HEK293 (cell line): ENCODE data around the gene PHETA1.

Source experiments
- CTCF ChIA-PET: fragments of 350-600 bp; formaldehyde crosslinking; extraction: SDS; loops from one replicate; lab custom pipeline; 2021; ENCODE audit warnings: antibody characterized with exemption; lab: Yijun Ruan, JAX
- POLR2A ChIA-PET: fragments of 300-600 bp; formaldehyde crosslinking; extraction: SDS; loops from one replicate; lab custom pipeline; 2020; ENCODE audit warnings: antibody characterized with exemption, inconsistent platforms; lab: Yijun Ruan, JAX
- H3K27ac ChIP-seq: fragments of 200-500 bp; sonication (Bioruptor generic); 2 replicates; pipeline ENCODE4 v1.5.1; 2014; ENCODE audit warnings: low read depth, low read length, control low read depth, inconsistent platforms; ENCODE audit errors: extremely low read depth
- H3K36me3 ChIP-seq, 2 experiments: fragments of 200-500 bp in 1 of 2; sonication (Bioruptor generic) in 1 of 2; 1 replicate in 1 of 2; 2 replicates in 1 of 2; pipeline ENCODE4 v1.5.1; 2014 to 2017; ENCODE audit warnings: inconsistent platforms in 2 of 2, low read length in 2 of 2; ENCODE audit not compliant: control insufficient read depth in 2 of 2, insufficient read depth in 1 of 2
- H3K4me1 ChIP-seq: fragments of 200-500 bp; sonication (Bioruptor generic); 2 replicates; pipeline ENCODE4 v1.5.1; 2014; ENCODE audit warnings: mild to moderate bottlenecking, low read length, inconsistent platforms; ENCODE audit not compliant: control insufficient read depth, insufficient read depth
- H3K4me3 ChIP-seq: 2 replicates; pipeline ENCODE4 v1.5.1; 2011; ENCODE audit warnings: low read depth, mild to moderate bottlenecking, control low read depth, low read length, moderate library complexity
- H3K9me3 ChIP-seq: fragments of 200-500 bp; sonication (Bioruptor generic); 2 replicates; pipeline ENCODE4 v1.5.1; 2014; ENCODE audit warnings: low read depth, low read length, inconsistent platforms; ENCODE audit not compliant: control insufficient read depth, insufficient read depth
- GLI4 ChIP-seq: fragments of 450-650 bp; formaldehyde crosslinking; IDR thresholded peaks from 2 replicates; pipeline ENCODE4 v1.5.1; 2016; ENCODE audit warnings: missing biosample characterization, missing genetic modification characterization
- KLF1 ChIP-seq: fragments of 450-650 bp; formaldehyde crosslinking; IDR thresholded peaks from 2 replicates; pipeline ENCODE4 v1.5.1; 2016; ENCODE audit warnings: missing biosample characterization, missing genetic modification characterization
- MYNN ChIP-seq: fragments of 450-650 bp; formaldehyde crosslinking; IDR thresholded peaks from 2 replicates; pipeline ENCODE4 v1.5.1; 2016; ENCODE audit warnings: missing biosample characterization, missing genetic modification characterization, borderline replicate concordance
- MZF1 ChIP-seq: fragments of 450-650 bp; formaldehyde crosslinking; IDR thresholded peaks from 2 replicates; pipeline ENCODE4 v1.5.1; 2017; ENCODE audit warnings: missing biosample characterization, missing genetic modification characterization, borderline replicate concordance
- OSR2 ChIP-seq: fragments of 450-650 bp; formaldehyde crosslinking; IDR thresholded peaks from 2 replicates; pipeline ENCODE4 v1.5.1; 2016; ENCODE audit warnings: missing biosample characterization, missing genetic modification characterization
- PRDM1 ChIP-seq: fragments of 450-650 bp; formaldehyde crosslinking; IDR thresholded peaks from 2 replicates; pipeline ENCODE4; 2016; ENCODE audit warnings: missing biosample characterization, missing genetic modification characterization
- SCRT2 ChIP-seq: fragments of 450-650 bp; formaldehyde crosslinking; IDR thresholded peaks from 2 replicates; pipeline ENCODE4 v1.5.1; 2016; ENCODE audit warnings: missing biosample characterization, missing genetic modification characterization
- SP3 ChIP-seq: fragments of 450-650 bp; formaldehyde crosslinking; IDR thresholded peaks from 2 replicates; pipeline ENCODE4 v1.5.1; 2016; ENCODE audit warnings: missing biosample characterization, missing genetic modification characterization
- SP7 ChIP-seq: fragments of 450-650 bp; formaldehyde crosslinking; IDR thresholded peaks from 2 replicates; pipeline ENCODE4 v1.5.1; 2016; ENCODE audit warnings: missing biosample characterization, missing genetic modification characterization
- ZBTB17 ChIP-seq: fragments of 450-650 bp; formaldehyde crosslinking; IDR thresholded peaks from 2 replicates; pipeline ENCODE4 v1.5.1; 2016; ENCODE audit warnings: missing biosample characterization, missing genetic modification characterization
- ZBTB48 ChIP-seq: fragments of 450-650 bp; formaldehyde crosslinking; IDR thresholded peaks from 2 replicates; pipeline ENCODE4 v1.5.1; 2016; ENCODE audit warnings: missing biosample characterization, missing genetic modification characterization
- ZFP69B ChIP-seq: fragments of 450-650 bp; formaldehyde crosslinking; IDR thresholded peaks from 2 replicates; pipeline ENCODE4 v1.5.1; 2016; ENCODE audit warnings: missing biosample characterization, missing genetic modification characterization
- ZNF133 ChIP-seq: fragments of 450-650 bp; formaldehyde crosslinking; IDR thresholded peaks from 2 replicates; pipeline ENCODE4 v1.5.1; 2016; ENCODE audit warnings: missing biosample characterization, missing genetic modification characterization
- ZNF214 ChIP-seq: fragments of 450-650 bp; formaldehyde crosslinking; IDR thresholded peaks from 2 replicates; pipeline ENCODE4 v1.5.1; 2017; ENCODE audit warnings: missing biosample characterization, mild to moderate bottlenecking, missing genetic modification characterization, borderline replicate concordance
- ZNF248 ChIP-seq: fragments of 450-650 bp; formaldehyde crosslinking; IDR thresholded peaks from 2 replicates; pipeline ENCODE4 v1.5.1; 2017; ENCODE audit warnings: missing biosample characterization, missing genetic modification characterization
- ZNF366 ChIP-seq: fragments of 450-650 bp; formaldehyde crosslinking; conservative IDR thresholded peaks from 2 replicates; pipeline ENCODE4 v1.5.1; 2016; ENCODE audit warnings: missing biosample characterization, missing genetic modification characterization
- ZNF416 ChIP-seq: fragments of 450-650 bp; formaldehyde crosslinking; IDR thresholded peaks from 2 replicates; pipeline ENCODE4 v1.5.1; 2016; ENCODE audit warnings: missing biosample characterization, missing genetic modification characterization
- ZNF654 ChIP-seq: fragments of 450-650 bp; formaldehyde crosslinking; IDR thresholded peaks from 2 replicates; pipeline ENCODE4 v1.5.1; 2016; ENCODE audit warnings: low read depth, missing biosample characterization, missing genetic modification characterization
- ZNF837 ChIP-seq: fragments of 450-650 bp; formaldehyde crosslinking; IDR thresholded peaks from 2 replicates; pipeline ENCODE4 v1.5.1; 2016; ENCODE audit warnings: missing biosample characterization, missing genetic modification characterization
- ZSCAN30 ChIP-seq: fragments of 450-650 bp; IDR thresholded peaks from 2 replicates; pipeline ENCODE4 v1.5.1; 2018; ENCODE audit warnings: missing biosample characterization, mild to moderate bottlenecking, missing genetic modification characterization, moderate library complexity
- TF ChIP-seq, protein P1 (sequence below): fragments of 450-650 bp; formaldehyde crosslinking; IDR thresholded peaks from 2 replicates; pipeline ENCODE4 v1.5.1; 2016; ENCODE audit warnings: missing biosample characterization, missing genetic modification characterization
- TF ChIP-seq, protein P2 (sequence below): fragments of 450-650 bp; formaldehyde crosslinking; IDR thresholded peaks from 2 replicates; pipeline ENCODE4 v1.5.1; 2017; ENCODE audit warnings: missing biosample characterization, missing genetic modification characterization
- TF ChIP-seq, protein P3 (sequence below): fragments of 450-650 bp; formaldehyde crosslinking; IDR thresholded peaks from 2 replicates; pipeline ENCODE4 v1.5.1; 2016; ENCODE audit warnings: missing biosample characterization, missing genetic modification characterization, low read depth
- TF ChIP-seq, protein P4 (sequence below): fragments of 450-650 bp; formaldehyde crosslinking; IDR thresholded peaks from 2 replicates; pipeline ENCODE4 v1.5.1; 2016; ENCODE audit warnings: missing biosample characterization, missing genetic modification characterization, borderline replicate concordance

PHETA1 gene

DNA sequence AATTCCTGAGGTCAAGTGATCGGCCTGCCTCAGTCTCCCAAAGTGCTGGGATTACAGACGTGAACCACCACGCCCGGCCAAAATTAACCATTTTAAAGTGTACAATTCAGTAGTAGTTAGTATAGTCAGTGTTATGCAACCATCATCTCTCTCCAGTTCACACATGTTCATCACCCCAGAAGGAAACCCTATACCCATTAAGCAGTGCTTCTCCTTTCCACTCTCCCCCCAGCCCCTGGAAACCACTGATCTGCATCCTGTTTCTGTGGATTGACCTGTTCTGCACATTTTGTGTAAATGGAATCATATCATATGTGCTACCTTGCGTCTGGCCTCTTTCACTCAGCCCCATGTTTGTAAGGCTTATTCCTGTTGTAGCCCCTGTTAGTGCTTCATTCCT lies 52.2 kb downstream of the PHETA1 start:
- ChIA-PET CTCF (interaction anchor here (0.7 to 1.5 kb wide), 3 partner anchors 13 to 1846 kb away, joined by 3 to 7 read pairs (median 3); no protein-coding TSS in a partner anchor), POLR2A (no interaction called here)
- Histone ChIP-seq H3K9me3 (no peaks in the 10 kb centered on the region), H3K4me1 (no peaks in the 10 kb centered on the region), H3K4me3 (no peak overlapping the region), H3K27ac (no peak overlapping the region), H3K36me3 (no peaks in the 10 kb centered on the region)
- TF ChIP-seq SP3 (no peak), OSR2 (tag by site-specific recombination) (no peak), MYNN (no peak), PRDM1 (tag by site-specific recombination) (no peak), ZNF416 (tag by site-specific recombination) (no peak), KLF1 (tag by site-specific recombination) (no peak), ZNF248 (tag by site-specific recombination) (no peak), GLI4 (tag by site-specific recombination) (no peak), ZFP69B (tag by site-specific recombination) (no peak), ZNF133 (tag by site-specific recombination) (no peak), ZNF654 (tag by site-specific recombination) (no peak), SP7 (tag by site-specific recombination) (no peak), ZNF837 (tag by site-specific recombination) (no peak), ZNF366 (no peak), ZNF214 (tag by site-specific recombination) (no peak), SCRT2 (tag by site-specific recombination) (no peak)
- TF ChIP-seq, protein P1, sequence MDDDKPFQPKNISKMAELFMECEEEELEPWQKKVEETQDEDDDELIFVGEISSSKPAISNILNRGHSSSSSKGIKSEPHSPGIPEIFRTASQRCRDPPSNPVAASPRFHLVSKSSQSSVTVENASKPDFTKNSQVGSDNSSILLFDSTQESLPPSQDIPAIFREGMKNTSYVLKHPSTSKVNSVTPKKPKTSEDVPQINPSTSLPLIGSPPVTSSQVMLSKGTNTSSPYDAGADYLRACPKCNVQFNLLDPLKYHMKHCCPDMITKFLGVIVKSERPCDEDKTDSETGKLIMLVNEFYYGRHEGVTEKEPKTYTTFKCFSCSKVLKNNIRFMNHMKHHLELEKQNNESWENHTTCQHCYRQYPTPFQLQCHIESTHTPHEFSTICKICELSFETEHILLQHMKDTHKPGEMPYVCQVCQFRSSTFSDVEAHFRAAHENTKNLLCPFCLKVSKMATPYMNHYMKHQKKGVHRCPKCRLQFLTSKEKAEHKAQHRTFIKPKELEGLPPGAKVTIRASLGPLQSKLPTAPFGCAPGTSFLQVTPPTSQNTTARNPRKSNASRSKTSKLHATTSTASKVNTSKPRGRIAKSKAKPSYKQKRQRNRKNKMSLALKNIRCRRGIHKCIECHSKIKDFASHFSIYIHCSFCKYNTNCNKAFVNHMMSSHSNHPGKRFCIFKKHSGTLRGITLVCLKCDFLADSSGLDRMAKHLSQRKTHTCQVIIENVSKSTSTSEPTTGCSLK (tag by site-specific recombination): no peak
- TF ChIP-seq, protein P2, sequence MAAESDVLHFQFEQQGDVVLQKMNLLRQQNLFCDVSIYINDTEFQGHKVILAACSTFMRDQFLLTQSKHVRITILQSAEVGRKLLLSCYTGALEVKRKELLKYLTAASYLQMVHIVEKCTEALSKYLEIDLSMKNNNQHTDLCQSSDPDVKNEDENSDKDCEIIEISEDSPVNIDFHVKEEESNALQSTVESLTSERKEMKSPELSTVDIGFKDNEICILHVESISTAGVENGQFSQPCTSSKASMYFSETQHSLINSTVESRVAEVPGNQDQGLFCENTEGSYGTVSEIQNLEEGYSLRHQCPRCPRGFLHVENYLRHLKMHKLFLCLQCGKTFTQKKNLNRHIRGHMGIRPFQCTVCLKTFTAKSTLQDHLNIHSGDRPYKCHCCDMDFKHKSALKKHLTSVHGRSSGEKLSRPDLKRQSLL (tag by site-specific recombination): no peak

DNA sequence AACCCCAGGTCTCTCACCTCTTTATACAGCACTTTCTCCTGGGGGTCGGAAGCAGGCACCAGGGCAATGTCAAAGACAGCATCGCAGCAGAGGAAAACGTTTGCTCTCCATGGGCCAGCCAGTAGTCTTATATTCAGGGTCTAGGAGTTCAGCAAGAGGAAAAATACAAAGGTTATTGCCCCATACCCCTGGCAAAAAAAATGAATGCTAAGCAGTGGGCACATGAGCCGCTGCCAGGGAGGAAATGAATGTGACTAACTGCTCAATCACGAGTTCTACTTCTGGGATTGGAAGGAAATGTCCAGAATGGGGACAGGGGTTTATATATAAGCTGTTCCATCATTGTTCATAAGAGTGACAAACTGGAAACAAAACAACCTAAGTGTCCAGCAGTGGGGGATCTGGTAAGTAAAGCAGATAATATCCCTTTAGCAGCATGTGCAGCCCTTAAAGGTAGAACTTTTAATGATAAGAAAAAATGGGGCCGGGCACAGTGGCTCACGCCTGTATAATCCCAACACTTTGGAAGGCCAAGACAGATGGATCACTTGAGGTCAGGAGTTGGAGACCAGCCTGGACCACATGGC lies 53.8 kb downstream of the PHETA1 start:
- Histone ChIP-seq H3K27ac (no peak overlapping the region), H3K9me3 (no peaks in the 10 kb centered on the region), H3K4me1 (no peaks in the 10 kb centered on the region), H3K36me3 (no peaks in the 10 kb centered on the region), H3K4me3 (no peak overlapping the region)
- TF ChIP-seq MZF1 (tag by site-specific recombination) (peak; percentile 91; the same call in 1 of the 2 replicates), ZNF366 (no peak)
- CTCF ChIA-PET: interaction anchor here (0.6 to 4.5 kb wide), 9 partner anchors 11 to 420 kb away, joined by 3 to 30 read pairs (median 3); no protein-coding TSS in a partner anchor
- POLR2A ChIA-PET: interaction anchor here (0.7 to 1.1 kb wide), 2 partner anchors 381 to 469 kb away, joined by 3 read pairs; no protein-coding TSS in a partner anchor

DNA sequence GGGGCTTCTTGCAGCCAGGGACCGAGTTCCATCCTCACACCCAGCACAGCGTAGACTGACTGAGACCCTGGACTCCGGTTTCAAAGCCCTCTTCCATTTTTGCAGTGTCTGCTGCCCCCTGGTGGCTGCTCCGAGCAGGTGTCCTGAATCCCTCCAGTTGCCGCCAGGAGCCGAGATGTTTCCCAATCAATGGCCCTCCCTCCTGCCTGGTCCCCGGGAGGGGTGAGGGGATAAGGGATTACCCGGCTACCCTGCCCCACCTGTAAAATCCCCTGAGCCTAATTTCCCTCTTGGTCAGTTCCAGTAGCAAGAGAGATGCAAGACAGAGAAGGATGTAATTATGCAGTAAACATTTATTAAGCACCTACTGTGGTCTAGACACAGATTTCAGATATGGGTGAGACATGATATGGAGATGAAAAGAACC lies 55.0 kb downstream of the PHETA1 start:
- CTCF ChIA-PET: interaction anchor here (0.6 to 4.5 kb wide), 10 partner anchors 14 to 863 kb away, joined by 3 to 30 read pairs (median 4); no protein-coding TSS in a partner anchor
- Histone ChIP-seq H3K4me1 (no peaks in the 10 kb centered on the region), H3K9me3 (no peaks in the 10 kb centered on the region), H3K4me3 (no peak overlapping the region), H3K36me3 (no peaks in the 10 kb centered on the region), H3K27ac (no peak overlapping the region)
- POLR2A ChIA-PET: interaction anchor here (0.7 to 1.1 kb wide), 2 partner anchors 97 to 468 kb away, joined by 3 read pairs; no protein-coding TSS in a partner anchor
- TF ChIP-seq ZSCAN30 (0 out of 2 replicates have a peak, but pooled peaks have one; percentile 40), ZNF654 (tag by site-specific recombination) (peak; percentile 89), ZBTB17 (tag by site-specific recombination) (peak; percentile 41; the same call in 1 of the 2 replicates), ZBTB48 (tag by site-specific recombination) (peak; percentile 56; the same call in 1 of the 2 replicates), SP7 (tag by site-specific recombination) (0 out of 2 replicates have a peak, but pooled peaks have one; percentile 35)
- TF ChIP-seq, protein P3, sequence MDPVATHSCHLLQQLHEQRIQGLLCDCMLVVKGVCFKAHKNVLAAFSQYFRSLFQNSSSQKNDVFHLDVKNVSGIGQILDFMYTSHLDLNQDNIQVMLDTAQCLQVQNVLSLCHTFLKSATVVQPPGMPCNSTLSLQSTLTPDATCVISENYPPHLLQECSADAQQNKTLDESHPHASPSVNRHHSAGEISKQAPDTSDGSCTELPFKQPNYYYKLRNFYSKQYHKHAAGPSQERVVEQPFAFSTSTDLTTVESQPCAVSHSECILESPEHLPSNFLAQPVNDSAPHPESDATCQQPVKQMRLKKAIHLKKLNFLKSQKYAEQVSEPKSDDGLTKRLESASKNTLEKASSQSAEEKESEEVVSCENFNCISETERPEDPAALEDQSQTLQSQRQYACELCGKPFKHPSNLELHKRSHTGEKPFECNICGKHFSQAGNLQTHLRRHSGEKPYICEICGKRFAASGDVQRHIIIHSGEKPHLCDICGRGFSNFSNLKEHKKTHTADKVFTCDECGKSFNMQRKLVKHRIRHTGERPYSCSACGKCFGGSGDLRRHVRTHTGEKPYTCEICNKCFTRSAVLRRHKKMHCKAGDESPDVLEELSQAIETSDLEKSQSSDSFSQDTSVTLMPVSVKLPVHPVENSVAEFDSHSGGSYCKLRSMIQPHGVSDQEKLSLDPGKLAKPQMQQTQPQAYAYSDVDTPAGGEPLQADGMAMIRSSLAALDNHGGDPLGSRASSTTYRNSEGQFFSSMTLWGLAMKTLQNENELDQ (tag by site-specific recombination): no peak
- TF ChIP-seq, protein P4, sequence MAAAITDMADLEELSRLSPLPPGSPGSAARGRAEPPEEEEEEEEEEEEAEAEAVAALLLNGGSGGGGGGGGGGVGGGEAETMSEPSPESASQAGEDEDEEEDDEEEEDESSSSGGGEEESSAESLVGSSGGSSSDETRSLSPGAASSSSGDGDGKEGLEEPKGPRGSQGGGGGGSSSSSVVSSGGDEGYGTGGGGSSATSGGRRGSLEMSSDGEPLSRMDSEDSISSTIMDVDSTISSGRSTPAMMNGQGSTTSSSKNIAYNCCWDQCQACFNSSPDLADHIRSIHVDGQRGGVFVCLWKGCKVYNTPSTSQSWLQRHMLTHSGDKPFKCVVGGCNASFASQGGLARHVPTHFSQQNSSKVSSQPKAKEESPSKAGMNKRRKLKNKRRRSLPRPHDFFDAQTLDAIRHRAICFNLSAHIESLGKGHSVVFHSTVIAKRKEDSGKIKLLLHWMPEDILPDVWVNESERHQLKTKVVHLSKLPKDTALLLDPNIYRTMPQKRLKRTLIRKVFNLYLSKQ: no peak
